DMS 273 (cell line): ENCODE measurements around the gene DPT.

Experiments
- DNase-seq: peaks from one replicate; lab custom pipeline; 2025; ENCODE audit not compliant: unreplicated experiment; lab: John Stamatoyannopoulos, UW

Gene DPT

GRCh38 chr1:168672278-168672677 is 56.7 kb downstream of the DPT start:
- no peak for DNase-seq

GRCh38 chr1:168671782-168672181 is 57.2 kb downstream of the DPT start:
- DNase-seq: no peak

- DNase-seq: no peak
These were observed 63.0 kb downstream of the DPT start for GRCh38 chr1:168665975-168666374.

- no peak for DNase-seq
These were observed 64.8 kb downstream of the DPT start for GRCh38 chr1:168664069-168664834.

- no peak for DNase-seq
These were observed 72.5 kb downstream of the DPT start for GRCh38 chr1:168656485-168656884.

GRCh38 chr1:168654198-168654915 is 74.6 kb downstream of the DPT start:
- DNase-seq: no peak

- no peak for DNase-seq
These were observed 75.4 kb downstream of the DPT start for GRCh38 chr1:168653567-168653966.

- DNase-seq: no peak
These were observed 83.3 kb downstream of the DPT start for GRCh38 chr1:168645721-168646120.
